Parathyroid adenoma (tissue), 2 donors: ENCODE measurements around the gene FBH1.
"Not testable (repeated sequence)": the region's sequence is repeated elsewhere in the genome, so short reads cannot be mapped to it uniquely, and the experiment has no call there.

Experiments used
- H2AFZ ChIP-seq: fragments of 300-600 bp; sonication (generic); one replicate; pipeline ENCODE4 v1.7.0; 2017; ENCODE audit warnings: antibody characterized with exemption, mild to moderate bottlenecking
- H3K27ac ChIP-seq: fragments of 300-600 bp; sonication (generic); one replicate; pipeline ENCODE4 v1.7.0; 2017
- H3K27me3 ChIP-seq: fragments of 300-600 bp; sonication (generic); one replicate; pipeline ENCODE4 v1.7.0; 2017; ENCODE audit warnings: low read length; ENCODE audit not compliant: control insufficient read depth, insufficient read depth
- H3K36me3 ChIP-seq: fragments of 300-600 bp; sonication (generic); one replicate; pipeline ENCODE4 v1.7.0; 2017; ENCODE audit warnings: low read length; ENCODE audit not compliant: control insufficient read depth, insufficient read depth
- H3K4me1 ChIP-seq: fragments of 300-600 bp; sonication (generic); one replicate; pipeline ENCODE4 v1.7.0; 2017; ENCODE audit warnings: control low read depth
- H3K4me2 ChIP-seq: fragments of 300-600 bp; sonication (generic); one replicate; pipeline ENCODE4 v1.7.0; 2017; ENCODE audit warnings: low read length
- H3K4me3 ChIP-seq: fragments of 300-600 bp; sonication (generic); one replicate; pipeline ENCODE4 v1.7.0; 2017; ENCODE audit warnings: low read depth, low read length
- H3K79me2 ChIP-seq: fragments of 300-600 bp; sonication (generic); one replicate; pipeline ENCODE4 v1.7.0; 2017; ENCODE audit warnings: control low read depth
- H3K9ac ChIP-seq: fragments of 300-600 bp; sonication (generic); one replicate; pipeline ENCODE4 v1.7.0; 2017; ENCODE audit warnings: mild to moderate bottlenecking
- H3K9me3 ChIP-seq: fragments of 300-600 bp; sonication (generic); one replicate; pipeline ENCODE4 v1.7.0; 2017; ENCODE audit warnings: low read length; ENCODE audit not compliant: control insufficient read depth
- CTCF ChIP-seq: fragments of 300-600 bp; sonication (generic); IDR thresholded peaks from one replicate; pipeline ENCODE4 v1.7.0; 2017; ENCODE audit warnings: antibody characterized with exemption, mild to moderate bottlenecking
- donor health status: primary hyperparathyroidism.

Gene FBH1

DNA sequence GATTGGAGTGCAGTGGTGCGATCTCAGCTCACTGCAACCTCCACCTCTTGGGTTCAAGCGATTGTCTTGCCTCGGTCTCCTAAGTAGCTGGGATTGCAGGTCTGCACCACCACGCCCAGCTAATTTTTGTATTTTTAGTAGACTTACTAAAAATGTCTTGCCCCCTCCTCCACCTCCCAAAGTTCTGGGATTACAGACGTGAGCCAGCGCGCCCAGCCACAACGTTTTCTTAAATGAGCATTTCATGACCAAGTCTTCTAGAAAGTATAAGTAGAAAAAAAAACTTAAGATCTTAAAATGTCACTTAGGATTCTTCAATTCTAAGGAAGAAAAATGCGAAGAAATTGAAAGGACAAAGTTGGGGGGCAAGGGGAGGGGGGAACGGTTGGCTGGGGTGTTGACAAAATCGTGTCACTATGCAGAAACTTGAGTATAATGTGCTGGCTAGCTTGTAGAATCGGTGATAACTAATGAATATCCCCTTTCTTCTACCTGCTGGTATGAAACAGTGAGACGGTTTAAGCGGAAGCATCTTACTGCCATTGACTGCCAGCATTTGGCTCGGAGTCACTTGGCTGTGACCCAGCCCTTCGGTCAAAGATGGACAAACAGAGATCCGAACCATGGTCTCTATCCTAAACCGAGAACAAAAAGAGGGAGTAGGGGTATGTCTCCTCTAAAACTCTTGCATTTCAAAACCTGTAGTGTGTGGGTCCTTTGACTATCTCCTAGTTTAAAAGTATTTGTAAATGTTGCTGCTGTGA, 12.7 kb downstream of the FBH1 start:
- peaks cover 25% of the 10 kb centered on the region for H3K79me2 ChIP-seq
- H3K4me2 ChIP-seq = no peak overlapping the region
- no peaks in the 10 kb centered on the region for H3K27me3 ChIP-seq
- H3K4me3 ChIP-seq = no peak overlapping the region
- no peak overlapping the region for H3K27ac ChIP-seq
- no peak for TF ChIP-seq CTCF
- H3K9ac ChIP-seq = no peak overlapping the region
- no peaks in the 10 kb centered on the region for H3K36me3 ChIP-seq
- H3K9me3 ChIP-seq = no peaks in the 10 kb centered on the region
- H3K4me1 ChIP-seq = no peaks in the 10 kb centered on the region
- H2AFZ ChIP-seq = no peak overlapping the region

DNA sequence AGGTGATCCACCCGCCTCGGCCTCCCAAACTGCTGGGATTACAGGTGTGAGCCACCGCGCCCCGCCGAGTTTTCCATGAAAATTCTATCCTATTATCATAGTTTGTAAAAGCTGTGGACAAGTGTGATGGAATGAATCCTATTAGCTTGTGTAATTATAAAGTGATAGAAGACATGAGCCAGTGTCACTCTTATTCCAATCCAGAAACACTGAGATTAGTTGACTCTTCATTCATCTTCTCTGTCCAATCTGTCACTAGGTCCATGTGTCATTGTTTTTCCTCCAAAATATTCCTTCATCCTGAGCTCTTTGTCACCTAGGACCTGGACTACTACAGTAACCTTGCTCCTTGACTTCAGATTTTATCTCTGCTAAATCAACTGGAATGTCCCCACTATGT, 13.5 kb downstream of the FBH1 start:
- Histone ChIP-seq H3K27ac (no peak overlapping the region), H3K4me1 (no peaks in the 10 kb centered on the region), H3K4me2 (no peak overlapping the region), H3K9ac (no peak overlapping the region), H3K9me3 (no peaks in the 10 kb centered on the region), H2AFZ (no peak overlapping the region), H3K36me3 (no peaks in the 10 kb centered on the region), H3K4me3 (no peak overlapping the region), H3K79me2 (peaks cover 17% of the 10 kb centered on the region), H3K27me3 (no peaks in the 10 kb centered on the region)
- no peak for TF ChIP-seq CTCF

- H2AFZ ChIP-seq = no peak overlapping the region
Observed at GRCh38 chr10:5904227-5904626, 14.2 kb downstream of the FBH1 start.

DNA sequence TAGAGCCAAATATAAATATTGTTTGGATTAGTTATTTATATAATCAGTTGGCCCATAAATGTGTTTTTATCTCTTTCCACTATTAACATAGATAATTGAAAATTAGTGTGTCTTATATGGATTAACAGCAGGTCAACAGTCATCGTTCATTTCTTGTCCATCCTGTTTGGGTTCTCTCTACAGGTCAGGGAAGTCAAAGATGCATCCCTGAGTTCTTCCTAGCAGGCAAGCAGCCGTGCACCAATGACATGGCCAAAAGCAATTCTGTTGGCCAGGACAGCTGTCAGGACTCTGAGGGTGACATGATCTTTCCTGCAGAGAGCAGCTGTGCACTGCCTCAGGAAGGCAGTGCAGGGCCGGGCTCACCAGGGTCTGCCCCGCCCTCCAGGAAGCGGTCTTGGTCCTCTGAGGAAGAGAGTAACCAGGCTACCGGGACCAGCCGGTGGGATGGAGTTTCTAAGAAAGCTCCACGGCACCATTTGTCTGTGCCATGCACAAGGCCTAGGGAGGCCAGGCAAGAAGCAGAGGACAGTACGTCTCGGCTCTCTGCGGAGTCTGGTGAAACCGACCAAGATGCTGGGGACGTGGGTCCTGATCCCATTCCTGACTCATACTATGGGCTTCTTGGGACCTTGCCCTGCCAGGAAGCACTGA, 15.9 kb downstream of the FBH1 start:
- Histone ChIP-seq H3K27ac (no peak overlapping the region), H3K4me3 (no peak overlapping the region), H3K9ac (no peak overlapping the region), H3K27me3 (no peaks in the 10 kb centered on the region), H3K4me2 (no peak overlapping the region), H2AFZ (no peak overlapping the region), H3K9me3 (no peaks in the 10 kb centered on the region), H3K4me1 (no peaks in the 10 kb centered on the region), H3K36me3 (no peaks in the 10 kb centered on the region), H3K79me2 (peaks cover 10% of the 10 kb centered on the region)
- TF ChIP-seq CTCF = no peak

More at GRCh38 chr10:5904227-5904626, 14.2 kb downstream of the FBH1 start:
- TF ChIP-seq CTCF = no peak
- H3K4me3 ChIP-seq = no peak overlapping the region
- no peaks in the 10 kb centered on the region for H3K27me3 ChIP-seq
- no peaks in the 10 kb centered on the region for H3K4me1 ChIP-seq
- H3K36me3 ChIP-seq = no peaks in the 10 kb centered on the region
- peaks cover 12% of the 10 kb centered on the region for H3K79me2 ChIP-seq
- H3K27ac ChIP-seq = no peak overlapping the region
- H3K9me3 ChIP-seq = no peaks in the 10 kb centered on the region
- H3K4me2 ChIP-seq = no peak overlapping the region
- H3K9ac ChIP-seq = no peak overlapping the region

DNA sequence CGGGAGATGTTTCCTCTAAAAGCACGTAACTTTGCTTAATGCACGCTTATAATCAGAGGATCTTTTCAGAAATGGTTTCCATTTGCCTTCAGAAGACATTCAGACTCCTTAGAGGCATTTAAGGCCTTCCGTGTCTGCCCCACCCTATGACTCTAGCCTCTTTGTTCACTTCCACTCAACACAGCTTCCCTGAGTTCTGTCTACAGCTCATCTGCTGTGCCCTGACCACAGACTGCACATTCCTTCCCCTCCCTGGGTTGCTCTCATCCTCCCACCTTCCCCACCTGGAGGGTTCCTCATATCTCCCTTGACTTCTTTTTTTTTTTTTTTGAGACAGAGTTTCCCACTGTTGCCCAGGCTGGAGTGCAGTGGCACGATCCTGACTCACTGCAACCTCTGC, 16.6 kb downstream of the FBH1 start:
- Histone ChIP-seq H2AFZ (no peak overlapping the region), H3K4me1 (no peaks in the 10 kb centered on the region), H3K27me3 (no peaks in the 10 kb centered on the region), H3K9me3 (no peaks in the 10 kb centered on the region), H3K27ac (no peak overlapping the region), H3K79me2 (peaks cover 10% of the 10 kb centered on the region), H3K9ac (no peak overlapping the region), H3K36me3 (no peaks in the 10 kb centered on the region), H3K4me3 (no peak overlapping the region), H3K4me2 (no peak overlapping the region)
- no peak for TF ChIP-seq CTCF

- H3K27ac ChIP-seq, H3K4me3 ChIP-seq, H3K79me2 ChIP-seq, H2AFZ ChIP-seq, H3K27me3 ChIP-seq, H3K4me2 ChIP-seq, H3K9ac ChIP-seq, H3K9me3 ChIP-seq, H3K4me1 ChIP-seq, H3K36me3 ChIP-seq: not testable (repeated sequence)
Observed at GRCh38 chr10:5908676-5909075, 18.6 kb downstream of the FBH1 start.
